ENCODE measurements around the gene ZNF544. TPM values are rescaled to one million over a fixed set of nuclear protein-coding genes. Genes with fewer than 3 reads are reported as not detected.

ZNF544 gene
- total and polyA plus RNA-seq, 3 donors from 2014 or later = 45.8 to 93.9 (median 92.2) TPM

DNA sequence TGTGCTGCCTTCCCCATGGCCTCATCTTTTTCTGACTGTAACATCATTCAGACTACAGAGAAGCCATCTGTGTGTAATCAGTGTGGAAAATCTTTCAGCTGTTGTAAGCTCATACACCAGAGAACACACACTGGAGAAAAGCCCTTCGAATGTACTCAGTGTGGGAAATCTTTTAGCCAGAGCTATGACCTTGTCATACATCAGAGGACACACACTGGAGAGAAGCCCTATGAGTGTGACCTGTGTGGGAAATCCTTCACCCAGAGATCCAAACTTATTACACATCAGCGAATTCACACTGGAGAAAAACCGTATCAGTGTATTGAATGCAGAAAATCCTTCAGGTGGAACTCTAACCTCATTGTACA lies 32.9 kb downstream of the ZNF544 start:
- Histone ChIP-seq H3K4me1 (no peaks in the 10 kb centered on the region), H3K27ac (no peak overlapping the region), H3K4me3 (no peak overlapping the region), H3K36me3 (ENCODE audit: low read depth, missing control alignments) (no peaks in the 10 kb centered on the region), H3K27me3 (no peaks in the 10 kb centered on the region), H3K9me3 (peaks cover 9% of the 10 kb centered on the region)
- no peak for DNase-seq
- WGBS, 2 donors = 88 to 94% methylated on average over 3 of the region's 3 CpGs
- intact Hi-C loops (cut with DNase I; ENCODE audit: low total_unique reads) = no loop called here
- no peak for TF ChIP-seq POLR2A (IDR thresholded peaks at IDR 0.05)
- TF ChIP-seq, protein P1, sequence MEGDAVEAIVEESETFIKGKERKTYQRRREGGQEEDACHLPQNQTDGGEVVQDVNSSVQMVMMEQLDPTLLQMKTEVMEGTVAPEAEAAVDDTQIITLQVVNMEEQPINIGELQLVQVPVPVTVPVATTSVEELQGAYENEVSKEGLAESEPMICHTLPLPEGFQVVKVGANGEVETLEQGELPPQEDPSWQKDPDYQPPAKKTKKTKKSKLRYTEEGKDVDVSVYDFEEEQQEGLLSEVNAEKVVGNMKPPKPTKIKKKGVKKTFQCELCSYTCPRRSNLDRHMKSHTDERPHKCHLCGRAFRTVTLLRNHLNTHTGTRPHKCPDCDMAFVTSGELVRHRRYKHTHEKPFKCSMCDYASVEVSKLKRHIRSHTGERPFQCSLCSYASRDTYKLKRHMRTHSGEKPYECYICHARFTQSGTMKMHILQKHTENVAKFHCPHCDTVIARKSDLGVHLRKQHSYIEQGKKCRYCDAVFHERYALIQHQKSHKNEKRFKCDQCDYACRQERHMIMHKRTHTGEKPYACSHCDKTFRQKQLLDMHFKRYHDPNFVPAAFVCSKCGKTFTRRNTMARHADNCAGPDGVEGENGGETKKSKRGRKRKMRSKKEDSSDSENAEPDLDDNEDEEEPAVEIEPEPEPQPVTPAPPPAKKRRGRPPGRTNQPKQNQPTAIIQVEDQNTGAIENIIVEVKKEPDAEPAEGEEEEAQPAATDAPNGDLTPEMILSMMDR (IDR thresholded peaks at IDR 0.05) = no peak

DNA sequence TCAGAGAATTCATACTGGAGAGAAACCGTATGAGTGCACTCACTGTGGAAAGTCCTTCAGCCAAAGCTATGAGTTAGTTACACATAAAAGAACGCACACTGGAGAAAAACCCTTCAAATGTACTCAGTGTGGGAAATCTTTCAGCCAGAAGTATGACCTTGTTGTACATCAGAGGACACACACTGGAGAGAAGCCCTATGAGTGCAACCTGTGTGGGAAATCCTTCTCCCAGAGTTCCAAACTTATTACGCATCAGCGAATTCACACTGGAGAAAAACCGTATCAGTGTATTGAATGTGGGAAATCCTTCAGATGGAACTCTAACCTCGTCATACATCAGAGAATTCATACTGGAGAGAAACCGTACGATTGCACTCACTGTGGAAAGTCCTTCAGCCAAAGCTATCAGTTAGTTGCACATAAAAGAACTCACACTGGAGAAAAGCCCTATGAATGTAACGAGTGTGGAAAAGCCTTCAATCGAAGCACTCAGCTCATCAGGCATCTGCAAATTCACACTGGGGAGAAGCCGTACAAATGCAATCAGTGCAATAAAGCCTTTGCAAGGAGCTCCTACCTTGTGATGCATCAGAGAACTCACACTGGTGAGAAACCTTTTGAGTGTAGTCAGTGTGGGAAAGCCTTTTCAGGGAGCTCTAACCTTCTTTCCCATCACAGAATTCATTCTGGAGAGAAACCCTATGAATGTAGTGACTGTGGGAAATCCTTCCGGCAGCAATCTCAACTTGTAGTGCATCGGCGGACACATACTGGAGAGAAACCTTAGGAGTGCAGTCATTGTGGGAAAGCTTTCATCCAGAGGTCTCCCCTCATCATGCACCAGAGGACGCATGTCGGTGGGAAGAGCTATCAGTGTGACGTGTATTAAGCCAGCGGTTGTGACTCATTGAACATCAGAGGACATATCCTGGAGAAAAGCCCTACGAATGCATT lies 33.5 kb downstream of the ZNF544 start:
- no peaks in the 10 kb centered on the region for H3K4me1 ChIP-seq
- peaks cover 9% of the 10 kb centered on the region for H3K9me3 ChIP-seq
- intact Hi-C loops (cut with DNase I; ENCODE audit: low total_unique reads) = no loop called here
- 96 to 97% methylated on average over 19 of the region's 19 CpGs for WGBS, 2 donors
- H3K27me3 ChIP-seq = no peaks in the 10 kb centered on the region
- H3K27ac ChIP-seq = no peak overlapping the region
- no peaks in the 10 kb centered on the region for H3K36me3 ChIP-seq (ENCODE audit: low read depth, missing control alignments)
- no peak overlapping the region for H3K4me3 ChIP-seq
- no peak for TF ChIP-seq POLR2A (IDR thresholded peaks at IDR 0.05)
- TF ChIP-seq, protein P1 (IDR thresholded peaks at IDR 0.05) = no peak
- DNase-seq = no peak

DNA sequence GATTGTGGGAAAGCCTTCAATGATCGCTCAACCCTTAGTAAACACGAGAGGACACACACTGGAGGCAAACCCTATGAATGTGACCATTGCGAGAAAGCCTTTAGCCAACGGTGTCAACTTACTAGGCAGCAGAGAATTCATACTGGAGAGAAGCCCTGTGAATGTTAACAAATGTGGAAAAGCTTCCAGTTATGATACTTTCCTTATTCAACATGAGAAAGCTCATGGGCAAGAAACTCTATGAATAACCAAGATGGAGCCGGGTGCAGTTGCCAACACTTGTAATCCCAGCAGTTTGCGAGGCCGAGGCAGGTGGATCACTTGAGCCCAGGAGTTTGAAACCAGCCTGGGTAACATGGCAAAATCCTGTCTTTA lies 34.2 kb downstream of the ZNF544 start:
- no peaks in the 10 kb centered on the region for H3K36me3 ChIP-seq (ENCODE audit: low read depth, missing control alignments)
- H3K4me3 ChIP-seq = no peak overlapping the region
- no peaks in the 10 kb centered on the region for H3K27me3 ChIP-seq
- H3K4me1 ChIP-seq = no peaks in the 10 kb centered on the region
- DNase-seq = no peak
- no peak overlapping the region for H3K27ac ChIP-seq
- intact Hi-C loops (cut with DNase I; ENCODE audit: low total_unique reads) = no loop called here
- TF ChIP-seq, protein P1 (IDR thresholded peaks at IDR 0.05) = no peak
- no peak for TF ChIP-seq POLR2A (IDR thresholded peaks at IDR 0.05)
- peaks cover 9% of the 10 kb centered on the region for H3K9me3 ChIP-seq
- WGBS, 2 donors = 98 to 99% methylated on average over 7 of the region's 7 CpGs

DNA sequence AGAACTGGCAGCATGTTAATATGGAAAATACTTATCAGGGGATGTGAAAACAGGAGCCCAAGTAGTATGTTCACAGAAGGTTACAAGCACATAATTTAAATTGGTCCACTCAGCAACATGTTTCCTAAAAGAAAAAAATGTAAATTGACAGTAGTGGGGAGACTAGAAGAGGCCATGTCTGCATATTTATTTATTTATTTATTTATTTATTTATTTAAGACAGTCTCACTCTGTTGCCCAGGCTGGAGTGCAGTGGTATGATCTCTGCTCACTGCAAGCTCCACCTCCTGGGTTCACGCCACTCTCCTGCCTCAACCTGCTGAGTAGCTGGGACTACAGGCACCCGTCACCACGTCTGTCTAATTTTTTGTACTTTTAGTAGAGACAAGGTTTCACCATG lies 36.4 kb downstream of the ZNF544 start:
- Histone ChIP-seq H3K4me1 (no peaks in the 10 kb centered on the region), H3K36me3 (ENCODE audit: low read depth, missing control alignments) (no peaks in the 10 kb centered on the region), H3K9me3 (peaks cover 9% of the 10 kb centered on the region), H3K4me3 (no peak overlapping the region), H3K27me3 (no peaks in the 10 kb centered on the region), H3K27ac (no peak overlapping the region)
- DNase-seq = no peak
- 94 to 96% methylated on average over 3 of the region's 3 CpGs for WGBS, 2 donors
- intact Hi-C loops (cut with DNase I; ENCODE audit: low total_unique reads) = no loop called here
- TF ChIP-seq, protein P1 (IDR thresholded peaks at IDR 0.05) = no peak
- no peak for TF ChIP-seq POLR2A (IDR thresholded peaks at IDR 0.05)

DNA sequence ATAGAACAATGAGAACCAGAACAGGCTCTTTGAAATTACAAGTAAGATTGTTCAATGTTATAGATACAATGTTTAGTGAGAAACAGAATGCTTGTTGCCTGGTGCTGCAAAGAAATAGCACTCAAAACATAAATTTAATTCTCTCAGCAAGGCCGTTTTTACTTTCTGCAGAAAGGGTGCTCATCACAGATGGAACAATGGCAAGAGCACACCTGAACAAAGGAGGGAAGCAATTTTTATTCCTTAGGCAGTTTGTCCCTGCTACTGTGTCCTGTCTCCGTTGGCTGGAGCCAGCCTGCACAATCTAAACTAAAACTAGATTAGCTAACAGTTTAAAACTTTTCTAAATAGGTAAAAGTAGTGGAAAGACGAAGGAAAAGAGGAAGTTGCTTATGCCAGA lies 39.6 kb downstream of the ZNF544 start:
- intact Hi-C loops (cut with DNase I; ENCODE audit: low total_unique reads) = no loop called here
- H3K4me3 ChIP-seq = no peak overlapping the region
- no peak overlapping the region for H3K27ac ChIP-seq
- 86 to 88% methylated on average over 3 of the region's 3 CpGs for WGBS, 2 donors
- TF ChIP-seq, protein P1 (IDR thresholded peaks at IDR 0.05) = no peak
- TF ChIP-seq POLR2A (IDR thresholded peaks at IDR 0.05) = no peak
- no peak for DNase-seq
- H3K4me1 ChIP-seq = no peaks in the 10 kb centered on the region
- no peaks in the 10 kb centered on the region for H3K27me3 ChIP-seq
- no peaks in the 10 kb centered on the region for H3K9me3 ChIP-seq
- no peaks in the 10 kb centered on the region for H3K36me3 ChIP-seq (ENCODE audit: low read depth, missing control alignments)
